IPS-NIHi7 (cell line): ENCODE measurements around the gene TADA1.
A peak's percentile ranks its signal among the peaks of the same experiment; 100 is the strongest.
"Not testable (repeated sequence)": the region's sequence is repeated elsewhere in the genome, so short reads cannot be mapped to it uniquely, and the experiment has no call there.

Experiments used
- DNase-seq: peaks from one replicate; pipeline ENCODE4 v3.0.0; 2012; ENCODE audit warnings: mixed read lengths; ENCODE audit errors: extremely low spot score

TADA1 gene

GRCh38 chr1:166895766-166896165 lies 19.7 kb upstream of the TADA1 start:
- DNase-seq, result no peak

- no peak for DNase-seq
These were observed 13.7 kb upstream of the TADA1 start for GRCh38 chr1:166889776-166890175.

- DNase-seq, result no peak
These were observed 12.5 kb upstream of the TADA1 start for GRCh38 chr1:166888373-166889111.

- DNase-seq, result no peak
These were observed 8.9 kb upstream of the TADA1 start for GRCh38 chr1:166884971-166885370.

DNA sequence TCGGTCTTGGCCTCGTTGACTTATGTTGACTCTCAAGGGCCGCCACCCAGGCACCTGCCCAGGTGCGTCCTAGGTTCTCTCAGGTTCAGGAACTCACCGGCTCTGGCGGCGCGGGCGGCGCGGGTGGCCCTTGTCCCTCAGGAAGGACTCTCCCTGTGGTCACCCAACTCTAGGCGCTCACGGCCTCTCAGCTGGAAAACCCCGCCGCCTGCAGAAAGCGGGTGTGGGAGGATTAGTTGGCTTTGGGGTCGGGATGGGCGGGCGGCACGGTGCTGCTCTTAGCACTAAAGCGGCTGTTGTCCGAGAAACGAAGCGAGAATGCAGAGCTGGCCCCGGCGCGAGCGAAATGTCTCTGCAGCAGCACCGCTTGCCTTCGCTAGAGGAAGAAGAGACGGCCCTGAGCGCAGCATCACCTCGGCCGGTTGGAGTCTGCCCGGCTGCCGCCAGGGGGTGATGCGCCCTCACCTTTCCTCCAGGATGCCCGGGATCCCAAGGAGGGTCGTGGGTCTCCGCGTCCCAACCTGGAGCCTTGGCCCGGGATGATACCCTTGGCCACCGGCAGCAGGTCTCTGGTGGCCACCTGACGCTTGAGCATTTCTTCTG lies 8.1 kb upstream of the TADA1 start:
- peak; percentile 91 for DNase-seq

DNA sequence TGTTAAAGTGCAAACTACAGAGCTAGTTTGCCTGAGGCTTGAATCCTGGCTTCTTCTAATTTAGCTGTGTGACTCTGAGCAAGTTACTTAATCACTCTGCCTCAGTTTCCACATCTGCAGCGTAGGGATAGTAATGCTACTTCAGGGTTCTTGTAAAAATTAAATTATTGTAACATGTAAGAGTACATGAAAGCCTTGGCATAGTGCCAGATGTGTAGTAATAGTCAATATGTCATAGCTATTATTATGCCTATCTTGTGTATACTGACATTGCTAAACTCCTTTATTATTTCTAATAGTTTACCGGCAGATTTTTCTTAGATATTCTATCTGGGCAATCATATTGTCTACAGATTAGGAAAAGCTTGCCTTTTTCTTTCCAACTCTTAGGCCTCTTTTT lies 6.8 kb upstream of the TADA1 start:
- no peak for DNase-seq

GRCh38 chr1:166878173-166878917 lies 2.3 kb upstream of the TADA1 start:
- DNase-seq, result not testable (repeated sequence)

DNA sequence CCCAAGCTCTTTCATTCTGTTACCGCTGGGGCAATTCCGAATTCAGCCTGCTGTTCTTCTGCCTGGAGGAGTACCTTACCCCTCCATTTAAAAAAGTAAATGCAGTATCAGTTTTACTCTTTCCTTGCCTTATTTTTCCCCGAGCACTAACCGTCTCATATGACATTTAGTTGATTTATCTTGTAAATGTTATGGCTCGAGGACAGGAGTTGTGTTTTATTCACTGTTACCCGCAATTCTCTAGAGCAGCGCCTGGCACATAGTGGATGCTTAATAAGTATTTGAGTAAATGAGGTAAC lies 425 bp upstream of the TADA1 start:
- no peak for DNase-seq

GRCh38 chr1:166875302-166875733 lies 746 bp downstream of the TADA1 start:
- DNase-seq, result no peak

DNA sequence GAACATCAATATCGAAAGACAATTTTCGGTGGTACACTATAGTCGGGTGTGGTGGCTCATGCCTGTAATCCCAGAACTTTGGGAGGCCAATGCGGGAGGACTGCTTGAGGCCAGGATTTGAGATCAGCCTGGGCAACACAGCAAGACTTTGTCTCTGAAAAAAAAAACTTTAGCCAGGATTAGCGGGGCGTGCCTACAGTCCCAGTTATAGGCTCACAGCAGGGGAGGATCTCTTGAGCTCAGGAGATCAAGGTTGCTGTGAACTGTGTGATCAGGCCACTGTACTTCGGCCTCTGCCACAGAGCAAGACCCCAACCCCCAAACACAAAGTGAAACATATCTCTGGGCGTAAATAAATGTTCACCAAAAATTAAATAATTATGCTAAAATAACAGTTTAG lies 1.6 kb downstream of the TADA1 start:
- no peak for DNase-seq

DNA sequence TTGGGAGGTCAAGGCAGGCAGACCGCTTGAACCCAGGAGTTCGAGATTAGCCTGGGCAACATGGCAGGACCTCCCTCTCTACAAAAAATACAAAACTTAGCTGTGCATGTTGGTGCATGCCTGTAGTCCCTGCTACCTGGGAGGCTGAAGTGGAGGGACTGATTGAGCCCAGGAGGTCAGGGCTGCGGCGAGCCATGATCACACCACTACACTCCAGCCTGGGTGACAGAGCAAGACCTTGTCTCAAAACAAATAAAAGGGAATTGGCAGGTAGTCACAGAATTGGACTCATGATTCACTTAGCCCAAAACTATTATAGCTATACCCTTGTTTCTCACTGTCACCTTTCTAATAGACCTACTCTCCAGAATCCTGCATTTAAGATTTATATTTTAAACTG lies 5.5 kb downstream of the TADA1 start:
- DNase-seq, result no peak

- DNase-seq, result no peak
These were observed 6.6 kb downstream of the TADA1 start for GRCh38 chr1:166869318-166870099.

GRCh38 chr1:166868639-166869038 lies 7.4 kb downstream of the TADA1 start:
- DNase-seq, result no peak

DNA sequence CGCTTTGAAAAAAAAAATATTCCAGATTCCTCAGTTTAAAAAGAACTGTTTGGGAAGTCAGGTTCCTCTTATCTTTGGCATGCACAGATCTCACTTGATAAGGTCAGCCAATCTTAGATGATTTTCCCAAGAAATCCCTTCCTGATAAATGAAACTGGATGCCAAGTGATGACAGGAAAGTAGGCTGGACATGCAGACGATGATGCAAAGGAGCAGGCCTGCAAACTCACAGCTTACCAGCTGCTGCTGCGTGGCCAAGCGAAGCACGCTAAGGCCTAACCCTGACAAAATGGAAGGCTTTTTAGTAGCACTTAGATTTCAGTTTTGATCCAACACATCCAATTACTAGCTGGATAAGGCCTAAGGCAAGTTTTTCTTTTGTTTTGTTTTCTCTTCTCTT lies 10.1 kb downstream of the TADA1 start:
- no peak for DNase-seq

GRCh38 chr1:166859597-166859996 lies 16.5 kb downstream of the TADA1 start:
- peak; percentile 41 for DNase-seq

DNA sequence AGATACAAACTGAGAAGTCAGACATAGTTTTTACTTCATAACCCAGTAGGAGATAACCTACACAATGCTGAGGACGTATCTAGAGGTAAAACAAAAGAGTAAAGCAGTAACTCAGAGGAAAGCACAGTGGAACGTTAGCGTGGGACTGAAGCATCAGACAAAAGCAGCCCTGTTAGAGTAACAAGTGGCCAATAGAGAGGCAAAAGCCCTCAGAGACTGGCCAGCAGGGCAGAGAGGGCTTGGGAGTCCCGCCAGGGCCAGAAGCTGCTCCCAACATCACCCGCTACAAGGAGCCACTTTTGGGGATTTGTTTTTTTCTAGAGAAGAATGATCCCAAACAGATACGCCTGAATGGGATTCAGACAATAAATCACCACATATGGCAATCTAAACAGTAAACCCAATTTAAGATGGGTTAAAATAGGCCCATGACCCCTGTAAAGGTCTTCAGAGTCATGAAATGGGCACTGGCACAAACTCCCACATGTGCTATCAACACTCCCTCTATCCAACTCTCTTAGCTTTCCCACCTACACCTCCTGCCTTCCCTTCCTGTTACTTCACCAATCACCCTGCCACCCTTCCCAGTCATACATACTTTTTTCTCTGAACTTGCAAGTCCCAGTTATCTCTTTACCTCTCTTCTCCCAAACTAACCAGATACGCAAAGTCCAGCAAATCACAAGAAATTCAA lies 17.2 kb downstream of the TADA1 start:
- DNase-seq, result no peak

GRCh38 chr1:166857995-166858394 lies 18.1 kb downstream of the TADA1 start:
- no peak for DNase-seq

DNA sequence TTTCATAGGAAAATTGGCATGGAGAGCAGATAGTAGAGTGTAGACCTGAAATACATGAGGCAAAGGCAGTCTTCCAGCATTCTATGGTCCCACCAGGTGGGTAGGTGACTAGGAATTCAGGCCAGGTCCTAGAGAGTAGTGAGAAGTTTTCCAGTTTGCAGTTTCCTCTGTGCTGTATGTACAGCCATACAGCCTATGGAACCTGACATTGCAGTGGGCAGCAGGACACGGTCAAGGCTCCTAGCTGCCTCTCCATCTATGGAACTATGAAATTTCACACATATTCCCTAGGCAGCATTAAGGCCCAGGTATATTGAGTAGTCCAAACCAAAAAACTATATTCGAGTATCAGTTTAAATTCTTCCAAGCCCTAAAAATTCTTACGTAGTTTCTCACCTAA lies 20.5 kb downstream of the TADA1 start:
- no peak for DNase-seq

DNA sequence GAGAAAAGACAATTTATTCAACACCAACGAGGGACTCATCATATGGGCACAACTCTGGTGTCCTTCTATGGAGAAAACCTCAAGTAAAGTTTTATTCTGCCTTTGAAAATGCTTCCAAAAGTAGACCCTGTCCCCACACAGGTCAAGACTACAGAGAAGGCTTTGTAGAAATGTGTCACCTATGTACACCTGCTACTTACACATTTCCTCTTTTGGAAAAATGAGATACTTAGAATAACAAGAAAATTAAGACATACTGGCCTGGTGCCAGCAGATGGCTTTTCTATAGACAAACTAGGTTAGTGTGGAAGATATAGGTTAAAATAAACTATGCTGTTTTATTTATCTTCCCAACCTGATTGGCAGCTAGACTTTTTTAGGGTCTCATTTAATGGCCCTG lies 23.1 kb downstream of the TADA1 start:
- no peak for DNase-seq

DNA sequence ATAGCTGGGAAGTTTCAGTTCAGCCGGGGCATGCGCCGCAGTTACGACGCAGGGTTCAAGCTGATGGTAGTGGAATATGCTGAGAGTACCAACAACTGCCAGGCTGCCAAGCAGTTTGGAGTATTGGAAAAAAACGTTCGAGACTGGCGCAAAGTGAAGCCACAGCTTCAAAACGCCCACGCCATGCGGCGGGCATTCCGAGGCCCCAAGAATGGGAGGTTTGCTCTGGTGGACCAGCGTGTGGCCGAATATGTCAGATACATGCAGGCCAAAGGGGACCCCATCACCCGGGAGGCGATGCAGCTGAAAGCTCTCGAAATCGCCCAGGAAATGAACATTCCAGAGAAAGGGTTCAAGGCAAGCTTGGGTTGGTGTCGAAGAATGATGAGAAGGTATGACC lies 26.9 kb downstream of the TADA1 start:
- no peak for DNase-seq

DNA sequence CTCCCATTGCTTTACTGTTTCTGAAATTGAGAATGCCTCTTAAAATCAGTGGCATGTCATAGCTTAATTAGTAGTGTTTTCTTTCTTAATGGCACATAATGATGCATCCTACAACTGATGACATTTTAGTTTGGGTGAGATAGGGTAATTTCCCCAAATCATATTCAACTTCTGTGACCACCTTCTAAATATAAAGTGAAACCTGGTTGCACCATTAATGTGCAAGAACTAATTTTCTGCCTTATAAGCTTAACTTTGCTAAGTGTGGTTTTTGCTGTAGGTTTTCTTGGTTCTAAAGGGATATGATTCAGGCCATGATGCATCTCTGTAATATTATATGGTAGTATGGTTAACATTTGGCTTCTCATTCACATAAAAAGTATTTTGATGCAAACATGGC lies 27.9 kb downstream of the TADA1 start:
- DNase-seq, result no peak

- DNase-seq, result no peak
These were observed 31.3 kb downstream of the TADA1 start for GRCh38 chr1:166844791-166845190.
